ELR (cell line): ENCODE measurements around the gene DDI1.

Source experiments
- DNase-seq: peaks from one replicate; pipeline ENCODE4 v3.0.0-alpha.2; 2015; ENCODE audit warnings: low read depth

DDI1 gene

DNA sequence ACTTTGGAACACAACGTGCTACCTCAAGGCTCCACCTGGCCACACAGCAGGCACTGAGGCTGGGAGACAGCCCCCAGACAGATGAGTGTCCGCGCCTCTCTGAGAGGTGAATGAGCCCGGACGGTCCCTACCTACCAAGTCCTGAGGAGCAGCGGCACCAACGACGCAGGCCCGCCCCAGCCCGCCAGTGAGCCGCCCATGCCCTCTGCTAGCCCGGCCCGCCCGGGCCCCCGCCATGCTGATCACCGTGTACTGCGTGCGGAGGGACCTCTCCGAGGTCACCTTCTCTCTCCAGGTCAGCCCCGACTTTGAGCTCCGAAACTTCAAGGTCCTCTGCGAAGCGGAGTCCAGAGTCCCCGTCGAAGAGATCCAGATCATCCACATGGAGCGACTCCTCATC, at the start of gene DDI1:
DDI1 (plus strand) TSS at position 53 of the 400 bp plus-strand sequence; CDS start at position 236, 183 bp downstream.
- no peak for DNase-seq

DNA sequence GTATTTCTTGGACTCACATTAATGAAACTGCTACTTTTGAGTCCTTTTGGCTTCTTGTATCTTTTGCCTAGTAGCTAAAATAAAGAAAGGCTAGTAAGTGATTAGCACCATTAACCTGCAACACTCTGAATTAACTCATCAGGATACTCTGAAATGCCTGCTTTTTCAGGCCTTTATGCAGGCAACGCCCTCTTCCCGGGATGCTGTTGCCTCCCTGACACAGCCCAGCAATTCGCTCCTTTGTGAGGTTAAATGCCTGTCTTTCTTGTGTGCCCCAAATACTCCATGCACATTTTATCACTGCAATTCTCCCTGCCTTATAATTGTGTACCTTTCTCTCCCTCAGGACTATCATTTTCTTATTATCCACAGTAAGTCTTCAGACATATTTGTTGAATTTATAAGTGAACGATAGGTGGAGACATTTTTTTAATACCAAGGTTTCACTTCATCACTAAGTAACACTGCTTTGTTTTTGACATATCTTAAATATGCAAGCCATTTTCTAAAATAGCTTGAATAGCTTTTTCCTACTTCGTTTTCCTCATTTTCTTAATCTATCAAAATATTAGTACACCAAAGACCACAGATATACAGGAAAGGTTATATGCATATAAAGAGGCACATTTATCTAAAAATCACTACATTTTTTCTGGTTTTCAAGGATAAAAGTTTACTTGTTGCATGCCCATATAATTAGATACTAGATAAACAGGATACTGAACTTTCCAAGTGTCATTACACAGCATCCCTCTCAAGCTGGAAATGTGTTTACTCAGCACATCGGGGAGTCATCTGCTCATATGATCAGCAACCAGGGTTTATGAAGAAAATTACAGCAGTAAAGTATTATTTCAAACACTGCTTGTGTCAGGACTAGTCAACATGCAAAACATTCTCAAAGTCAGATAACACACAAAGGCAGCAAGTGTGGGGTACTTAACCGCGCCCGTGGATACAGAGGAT, 48.5 kb upstream of the DDI1 start:
- DNase-seq, result no peak

DNA sequence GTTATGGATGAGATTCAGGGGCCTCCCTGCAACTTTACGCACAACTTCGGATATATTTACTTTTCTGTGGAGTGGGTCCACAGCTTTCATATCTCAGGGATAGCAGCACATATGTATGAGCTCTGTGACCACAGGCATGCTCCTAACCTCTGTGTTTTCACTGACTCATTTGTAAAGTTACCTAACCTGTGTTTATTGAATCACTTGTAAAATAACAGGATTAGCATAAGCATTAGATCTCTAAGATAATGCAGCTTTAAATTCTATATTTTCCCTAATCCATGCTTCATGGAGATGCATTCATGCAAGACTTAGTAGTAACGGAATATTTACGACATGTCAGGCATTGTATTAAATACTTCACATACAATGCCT, 47.9 kb upstream of the DDI1 start:
- DNase-seq, result peak; percentile 57

DNA sequence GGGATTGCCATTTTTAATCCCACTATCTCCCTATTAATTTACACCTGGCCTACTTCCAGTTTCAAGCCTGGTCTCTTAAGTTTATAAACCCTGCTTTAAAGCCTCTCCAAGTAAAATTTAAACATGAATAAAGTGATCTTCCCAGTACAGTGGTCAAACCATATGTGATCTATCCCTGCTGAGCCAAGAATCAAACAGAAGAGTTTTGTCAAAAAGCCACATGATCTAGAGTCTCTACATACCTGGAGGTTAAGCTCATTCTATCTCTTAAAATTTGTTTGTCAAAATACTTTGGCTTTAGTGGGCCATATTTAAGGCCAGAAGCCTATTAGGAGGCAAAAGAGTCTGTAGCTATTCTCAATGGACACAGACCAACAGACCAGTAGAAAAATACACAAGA, 42.9 kb upstream of the DDI1 start:
- no peak for DNase-seq

DNA sequence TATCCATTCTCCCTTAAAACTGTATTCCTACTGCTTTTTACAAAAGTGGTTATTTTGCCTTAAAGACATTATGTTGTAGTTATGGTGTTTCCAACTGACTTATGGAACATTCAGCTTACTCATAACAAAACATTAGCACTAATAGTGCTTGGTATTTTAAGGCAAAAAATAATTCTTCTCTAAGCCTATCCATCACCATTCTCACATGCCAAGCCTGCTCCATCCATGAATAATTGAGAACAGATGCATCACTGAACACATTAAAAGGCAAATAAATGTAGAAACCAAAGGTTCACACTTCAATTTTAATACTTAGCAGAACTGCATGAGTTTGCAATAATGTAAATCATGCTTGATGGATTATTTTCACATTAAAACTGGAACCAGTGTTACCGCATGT, 42.3 kb upstream of the DDI1 start:
- no peak for DNase-seq

DNA sequence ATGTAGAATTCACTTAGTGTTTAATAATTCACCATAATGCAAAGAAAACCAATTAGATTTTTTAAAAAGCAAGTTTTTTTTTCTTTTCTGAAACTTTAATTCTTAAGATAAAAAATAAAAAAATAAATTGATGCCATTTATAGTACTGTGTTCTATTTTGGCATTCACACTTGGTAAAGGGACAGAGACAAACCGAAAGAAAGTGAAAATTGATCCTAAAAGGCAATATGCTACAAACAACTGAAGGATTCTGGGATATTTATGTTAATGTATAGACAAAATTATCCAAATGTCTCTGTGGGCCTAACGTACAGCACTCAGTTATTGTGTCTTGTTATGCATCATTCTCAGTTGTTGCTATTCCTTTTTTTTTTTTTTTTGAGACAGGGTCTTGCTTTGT, 41.9 kb upstream of the DDI1 start:
- no peak for DNase-seq

DNA sequence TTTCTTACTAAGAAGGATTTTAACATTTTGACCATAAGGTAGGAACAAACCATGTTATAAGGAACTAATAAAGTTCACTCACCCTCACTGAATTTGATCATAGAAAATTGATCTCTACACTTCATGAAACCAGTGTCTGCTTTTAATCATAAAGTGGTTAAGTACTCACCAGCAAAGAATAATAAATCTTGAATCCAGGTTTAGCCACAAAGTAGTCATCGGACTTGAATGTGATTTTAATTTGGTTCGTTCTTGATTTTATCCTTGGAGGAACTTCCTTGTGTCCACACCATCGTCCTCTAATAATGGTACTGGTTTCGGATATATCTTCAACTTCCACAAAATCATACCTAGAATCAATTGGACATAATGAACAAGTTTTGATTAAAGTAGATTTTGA, 40.5 kb upstream of the DDI1 start:
- no peak for DNase-seq

DNA sequence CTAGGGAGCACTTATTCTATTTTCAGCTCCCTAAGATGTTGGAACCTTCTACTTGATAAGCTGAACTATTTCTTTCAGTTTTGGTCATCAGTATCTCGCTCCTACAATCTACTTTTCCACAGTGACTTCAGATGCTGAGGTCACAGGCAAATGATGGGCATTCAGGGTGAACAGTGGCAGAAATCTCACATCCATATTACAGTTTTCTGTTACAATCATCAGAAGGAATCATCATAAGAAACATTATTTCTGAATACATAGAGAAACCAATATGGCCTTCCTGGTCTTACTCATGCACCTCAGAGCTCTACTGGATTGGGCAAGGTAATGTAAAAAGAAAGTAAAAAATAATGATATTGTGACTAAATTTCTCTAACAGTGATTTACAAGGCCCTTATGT, 39.4 kb upstream of the DDI1 start:
- DNase-seq, result no peak

DNA sequence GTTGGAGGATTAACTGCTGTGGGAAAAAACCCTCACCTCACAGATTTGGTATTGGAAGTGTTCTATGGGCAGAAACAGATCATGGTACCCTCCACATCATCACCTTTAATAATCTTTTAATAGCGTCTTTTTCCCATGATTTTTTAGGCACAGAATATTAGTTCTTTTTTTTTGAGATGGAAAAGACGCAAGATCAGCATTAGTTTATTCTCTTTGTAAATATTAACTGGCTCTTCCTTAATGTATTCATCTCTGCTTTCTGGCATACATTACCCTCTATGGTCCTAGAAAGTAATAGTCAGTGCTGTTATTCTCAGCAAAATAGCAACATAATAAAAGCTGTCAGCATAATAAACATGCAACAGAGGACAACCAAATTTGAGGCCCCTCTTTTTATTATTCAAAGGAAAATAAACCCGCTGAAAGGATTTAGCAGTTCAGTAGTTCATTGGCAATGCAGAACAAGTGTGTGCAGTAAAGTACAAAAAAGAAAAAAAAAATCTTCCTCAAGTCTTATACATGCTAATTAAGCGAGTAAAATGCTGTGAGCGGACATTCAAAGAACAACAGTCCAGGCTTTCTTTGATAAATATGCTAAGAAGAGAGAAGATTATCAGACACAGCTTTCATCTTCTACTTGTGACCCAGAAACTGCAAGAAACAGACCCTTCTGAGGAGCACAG, 37.5 kb upstream of the DDI1 start:
- no peak for DNase-seq

DNA sequence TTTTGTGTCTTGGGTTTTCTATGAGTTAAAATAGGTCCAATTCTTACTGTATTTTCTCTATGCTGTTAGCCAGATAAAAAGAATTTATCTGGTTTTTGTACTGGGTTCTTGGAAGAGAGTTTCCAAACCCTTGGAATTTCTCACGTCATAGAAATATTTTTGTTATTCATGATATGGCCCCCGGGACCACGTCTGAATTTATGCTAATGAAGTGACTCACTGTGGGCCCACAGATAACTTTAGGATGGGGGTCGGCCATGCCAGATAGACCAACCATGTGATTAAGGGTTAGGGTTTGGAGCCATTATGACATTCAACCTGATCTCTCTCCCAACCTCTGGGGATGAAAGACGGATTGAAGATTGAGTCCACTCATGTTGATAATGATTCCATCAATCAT, 35.6 kb upstream of the DDI1 start:
- no peak for DNase-seq

DNA sequence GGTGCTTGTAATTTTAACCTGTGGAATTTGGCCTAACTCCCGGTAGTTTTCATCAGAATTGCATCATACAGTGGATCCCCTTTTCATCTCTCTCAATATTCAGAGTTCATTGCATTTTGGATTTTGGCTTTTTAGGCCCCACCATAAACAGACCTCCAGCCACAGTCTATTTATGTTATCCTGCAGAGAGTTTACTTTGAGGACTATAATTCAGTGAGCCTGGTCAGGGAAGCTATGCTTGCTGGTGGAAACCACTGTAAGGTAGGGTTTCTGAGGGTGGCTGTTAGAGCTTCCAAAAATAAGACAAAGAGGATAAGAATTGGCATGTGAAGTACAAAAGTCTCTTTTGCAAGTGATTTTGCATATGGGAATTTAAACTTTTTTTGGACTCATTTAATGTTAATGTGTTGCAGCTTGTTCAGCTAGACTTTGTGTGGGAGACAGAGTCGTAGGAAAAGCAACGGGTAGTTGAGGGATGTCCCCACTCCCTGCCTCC, 34.8 kb upstream of the DDI1 start:
- DNase-seq, result no peak

DNA sequence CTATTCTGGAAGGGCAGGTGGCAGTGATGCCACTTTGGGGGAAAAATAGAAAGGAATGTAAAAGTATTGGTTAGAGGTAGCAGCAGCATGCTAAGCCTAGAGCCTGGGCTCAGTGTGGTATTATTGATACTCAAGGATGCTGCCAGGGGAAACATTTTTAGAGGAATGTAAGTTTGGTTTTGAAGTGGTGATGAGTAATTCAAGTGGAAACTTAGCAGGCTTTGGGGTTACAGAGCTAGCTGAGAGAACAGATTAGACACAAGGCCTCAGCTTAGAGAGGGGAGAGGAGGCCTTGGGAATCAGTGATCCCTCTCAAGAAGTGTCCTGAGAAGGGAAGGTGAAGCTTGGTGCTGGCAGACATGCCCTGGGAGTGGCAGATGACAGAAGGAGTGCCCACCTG, 32.9 kb upstream of the DDI1 start:
- DNase-seq, result peak; percentile 17

DNA sequence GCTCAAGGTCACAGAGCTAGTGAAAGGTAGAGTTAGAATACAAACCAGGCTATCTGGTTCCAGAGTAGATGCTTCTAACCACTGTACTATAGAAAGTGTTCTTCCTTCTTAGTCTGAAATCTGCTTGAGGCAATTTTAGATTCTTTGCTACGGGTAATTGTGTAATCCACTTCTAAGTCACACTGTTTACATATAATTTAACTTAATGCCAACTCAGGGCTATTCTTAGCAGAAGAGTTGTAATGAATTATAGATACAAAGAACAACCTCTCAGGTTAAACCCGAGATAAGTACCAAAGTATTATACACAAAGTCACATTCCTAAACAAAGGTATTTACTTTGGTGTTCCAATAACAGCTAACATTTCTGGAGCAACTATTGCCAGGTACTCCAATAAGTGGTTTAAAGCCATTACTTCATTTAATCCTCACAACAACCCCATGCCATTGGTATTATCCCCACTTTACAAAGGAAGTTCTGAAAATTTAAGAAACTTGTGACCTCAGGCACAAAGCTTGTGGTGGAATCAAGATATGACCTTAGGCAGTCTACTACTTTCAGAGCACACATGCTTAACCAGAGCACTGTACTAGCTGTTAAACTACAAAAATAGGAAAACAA, 31.1 kb upstream of the DDI1 start:
- DNase-seq, result peak; percentile 11

DNA sequence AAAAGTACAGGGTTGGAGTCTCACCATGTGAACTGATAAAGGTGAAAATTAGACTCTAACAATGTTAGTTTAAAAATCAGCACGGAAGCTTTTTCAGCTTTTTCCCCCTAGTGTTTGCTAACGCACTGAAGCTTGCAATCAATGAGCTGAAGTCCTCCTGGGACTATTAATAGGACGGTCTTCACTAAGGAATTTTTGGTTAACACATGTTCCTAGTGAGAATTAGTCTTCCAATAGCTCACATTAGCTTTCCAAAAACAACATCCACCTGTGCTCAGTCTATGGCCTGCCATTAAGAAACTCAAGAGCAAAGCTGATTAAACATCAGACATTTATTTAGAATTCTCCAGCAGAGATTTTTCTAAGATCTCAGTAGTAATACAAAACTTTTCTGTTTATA, 26.7 kb upstream of the DDI1 start:
- no peak for DNase-seq

DNA sequence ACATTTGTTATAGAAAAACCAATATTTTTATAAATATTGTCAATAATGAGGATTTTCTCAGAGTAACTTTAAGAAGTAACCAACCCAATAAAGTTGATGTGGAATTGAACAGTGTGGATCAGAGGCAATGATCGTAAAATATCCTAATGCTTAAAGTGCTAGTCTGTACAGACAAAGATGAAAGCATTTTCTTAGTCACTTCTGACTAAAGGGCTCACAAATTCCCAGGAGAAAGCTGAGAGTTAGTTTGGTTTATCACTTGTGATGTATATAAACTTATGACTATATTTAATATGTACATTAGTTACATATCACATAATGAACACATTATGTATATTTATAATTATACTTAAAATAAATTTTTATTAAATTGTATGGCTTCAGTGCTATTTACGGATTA, 25.4 kb upstream of the DDI1 start:
- no peak for DNase-seq

DNA sequence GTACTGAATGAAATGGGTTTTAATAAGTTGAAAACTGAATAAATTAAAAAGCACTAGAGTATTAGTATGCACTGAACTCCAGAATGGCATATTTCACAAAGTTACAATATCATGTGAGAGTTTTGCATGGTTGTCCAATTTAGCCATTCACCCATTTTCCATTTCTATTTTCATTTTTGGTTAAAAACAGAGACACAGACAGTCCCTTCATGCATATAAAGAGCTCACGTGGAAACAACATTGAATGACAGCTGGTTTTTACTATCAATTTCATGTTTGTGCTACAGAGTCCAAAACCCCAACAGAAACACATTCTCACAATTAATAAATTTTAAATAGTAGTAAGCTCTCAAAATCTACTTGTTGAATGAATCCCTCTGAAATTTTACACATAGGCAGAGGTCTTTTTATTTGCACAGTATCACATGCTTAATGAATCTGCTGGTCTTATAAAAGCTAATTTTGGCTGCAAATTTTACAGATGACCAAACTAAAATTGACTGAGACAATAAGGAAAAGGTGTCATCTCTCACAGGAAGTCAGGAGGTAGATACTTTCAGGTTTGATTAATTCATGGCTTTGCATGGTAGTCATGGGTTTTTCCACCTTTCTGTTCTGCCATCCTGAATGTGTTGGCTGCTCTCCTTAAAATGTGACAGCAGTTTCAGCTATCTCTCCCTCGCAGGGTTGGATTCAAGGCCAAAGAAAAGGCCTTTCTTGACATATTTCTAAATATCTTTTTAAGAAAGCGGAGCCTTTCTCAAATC, 20.6 kb upstream of the DDI1 start:
- DNase-seq, result no peak

DNA sequence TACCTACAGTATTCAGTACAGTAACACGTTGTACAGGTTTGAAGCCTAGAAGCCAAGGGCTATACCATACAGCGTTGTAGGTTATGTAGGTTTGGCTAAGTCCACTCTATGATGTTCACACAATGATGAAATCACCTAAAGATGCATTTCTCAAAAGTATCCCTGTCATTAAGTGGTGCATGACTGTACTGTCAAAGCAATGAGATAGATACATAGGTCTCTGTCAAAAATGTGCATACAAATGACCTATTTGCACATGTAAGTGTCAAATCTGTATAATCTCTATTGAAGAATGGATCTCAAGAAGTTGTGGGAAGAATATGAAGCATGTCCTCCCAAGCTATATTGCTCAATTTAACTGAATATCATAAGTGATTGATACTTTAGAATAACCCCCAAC, 11.9 kb upstream of the DDI1 start:
- DNase-seq, result no peak

DNA sequence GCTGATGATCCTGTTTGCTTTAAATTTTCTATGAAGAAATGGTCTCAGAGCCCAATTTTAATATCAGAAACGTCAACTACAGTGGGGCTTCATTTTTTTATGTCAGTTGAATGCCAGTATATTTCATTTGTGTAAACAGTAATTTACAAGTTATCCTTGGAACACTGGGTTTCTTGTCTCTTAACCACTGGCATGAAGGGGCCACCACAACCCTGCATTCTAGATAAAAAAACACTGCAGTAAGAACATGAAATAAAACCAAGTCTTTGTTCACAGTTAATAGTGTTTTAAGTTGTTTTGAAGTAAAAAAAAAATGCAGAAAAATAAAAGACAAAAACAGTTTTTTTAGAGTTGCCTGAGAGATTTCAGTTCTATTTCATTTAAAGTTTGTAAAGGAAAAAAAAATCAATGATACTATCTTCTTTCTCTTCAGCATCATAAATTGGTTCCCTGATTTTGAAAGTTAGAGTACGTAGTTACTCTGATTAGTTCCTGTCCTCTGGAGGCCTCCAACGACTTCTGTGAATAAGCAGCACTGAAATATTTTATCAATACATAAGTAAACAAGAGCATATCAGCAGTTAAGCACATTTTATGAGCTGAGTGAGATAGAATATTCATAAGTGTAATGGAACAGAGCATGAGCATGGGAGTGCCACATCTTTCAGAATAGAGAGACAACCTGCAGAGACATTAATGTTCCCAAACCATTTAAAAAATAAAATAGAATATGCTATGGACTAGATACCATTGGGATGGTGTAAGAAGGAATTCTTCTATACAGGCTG, 7.8 kb upstream of the DDI1 start:
- DNase-seq, result no peak

DNA sequence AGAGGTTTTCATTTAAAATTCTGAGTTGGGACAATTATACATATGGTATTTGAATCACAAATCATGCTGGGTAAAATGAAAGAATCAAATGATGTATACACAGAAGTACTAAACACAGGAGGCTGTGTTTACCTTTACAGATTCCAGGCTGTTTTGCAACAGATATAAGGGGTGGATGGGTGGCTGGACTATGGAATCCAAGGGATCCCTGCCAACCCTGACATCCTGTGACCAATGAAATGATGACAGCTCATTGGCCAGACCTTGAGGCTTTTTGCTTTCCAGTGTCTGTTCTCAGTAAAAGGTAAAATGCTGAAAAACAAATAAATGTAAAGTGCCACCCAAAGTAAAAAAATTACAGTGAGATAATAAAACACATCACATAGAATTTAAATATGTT, 3.3 kb upstream of the DDI1 start:
- DNase-seq, result peak; percentile 75

DNA sequence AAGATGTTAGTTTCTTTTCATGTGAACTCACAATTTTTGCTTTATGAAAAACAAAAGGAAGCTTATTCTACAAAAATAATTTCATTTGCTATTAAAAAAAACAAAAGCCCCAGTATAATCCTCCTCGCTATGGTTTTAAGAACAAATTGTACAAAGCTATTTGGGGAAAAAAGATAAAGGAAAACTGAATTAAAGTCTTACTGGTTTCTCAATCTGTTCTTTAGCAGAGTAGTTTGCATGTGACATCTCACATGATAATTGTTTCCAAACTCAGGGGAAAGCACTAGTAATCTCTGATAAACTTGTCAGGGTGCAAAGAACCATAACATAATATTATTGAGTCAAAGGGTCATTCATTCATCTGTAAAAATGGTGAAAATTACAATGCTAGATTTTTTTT, 2.9 kb upstream of the DDI1 start:
- DNase-seq, result no peak

DNA sequence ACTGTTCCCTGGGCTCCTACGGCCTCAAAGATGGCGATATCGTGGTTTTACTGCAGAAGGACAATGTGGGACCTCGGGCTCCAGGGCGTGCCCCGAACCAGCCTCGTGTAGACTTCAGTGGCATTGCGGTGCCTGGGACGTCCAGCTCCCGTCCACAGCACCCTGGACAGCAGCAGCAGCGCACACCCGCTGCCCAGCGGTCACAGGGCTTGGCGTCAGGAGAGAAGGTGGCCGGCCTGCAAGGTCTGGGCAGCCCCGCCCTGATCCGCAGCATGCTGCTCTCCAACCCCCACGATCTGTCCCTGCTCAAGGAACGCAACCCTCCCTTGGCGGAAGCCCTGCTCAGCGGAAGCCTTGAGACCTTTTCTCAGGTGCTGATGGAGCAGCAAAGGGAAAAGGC, 555 bp downstream of the DDI1 start:
- no peak for DNase-seq
